ENCODE data around the gene NTN3.

The NTN3 gene

DNA sequence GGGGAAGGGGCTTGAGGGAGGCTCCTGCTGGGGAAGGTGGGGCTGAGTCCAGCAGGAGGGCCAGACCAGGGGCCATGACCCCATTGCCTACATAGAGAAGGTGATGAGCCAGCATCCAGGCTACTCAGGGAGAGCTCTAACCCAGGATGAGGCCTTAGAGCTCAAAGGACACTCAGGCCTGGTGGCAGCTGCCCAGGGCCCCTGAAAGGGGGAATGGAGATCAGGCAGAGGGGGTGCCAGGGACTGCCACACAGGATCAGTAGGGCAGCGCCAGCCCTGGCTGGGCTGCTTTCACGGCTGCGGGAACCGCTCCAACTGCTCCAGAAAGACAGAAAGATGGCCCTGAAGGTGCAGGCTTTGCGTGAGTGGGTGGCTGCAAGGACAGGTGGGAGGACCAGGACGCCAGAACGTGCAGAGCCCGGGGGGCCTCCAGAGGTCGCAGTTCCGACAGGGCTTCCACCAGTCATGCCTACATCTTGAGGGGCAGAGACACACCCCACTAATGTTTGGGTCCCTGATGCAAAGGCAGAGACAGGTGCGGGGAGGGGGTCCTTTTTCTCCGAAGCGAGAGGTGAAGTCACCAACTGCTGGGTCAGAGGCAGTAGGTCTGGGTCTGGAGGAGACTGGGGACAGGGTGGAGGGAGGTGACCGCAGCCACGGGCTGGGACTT, 41.8 kb downstream of the NTN3 start:
- ATAC-seq (replicated peaks; ENCODE audit: extremely low read depth, poor library complexity, severe bottlenecking): no peak
- H3K36me3 Mint-ChIP-seq (ENCODE audit: insufficient read depth): peaks cover 22% of the 10 kb centered on the region
- H3K27ac Mint-ChIP-seq (ENCODE audit: low read depth): peak overlapping the region; percentile 96
- peaks cover 52% of the 10 kb centered on the region for H3K4me1 Mint-ChIP-seq
- H3K4me3 Mint-ChIP-seq: peak overlapping the region; percentile 87
- no peak for DNase-seq (ENCODE audit: low spot score in 2 of 2)
- H3K9me3 Mint-ChIP-seq: no peaks in the 10 kb centered on the region
- no peaks in the 10 kb centered on the region for H3K27me3 Mint-ChIP-seq

DNA sequence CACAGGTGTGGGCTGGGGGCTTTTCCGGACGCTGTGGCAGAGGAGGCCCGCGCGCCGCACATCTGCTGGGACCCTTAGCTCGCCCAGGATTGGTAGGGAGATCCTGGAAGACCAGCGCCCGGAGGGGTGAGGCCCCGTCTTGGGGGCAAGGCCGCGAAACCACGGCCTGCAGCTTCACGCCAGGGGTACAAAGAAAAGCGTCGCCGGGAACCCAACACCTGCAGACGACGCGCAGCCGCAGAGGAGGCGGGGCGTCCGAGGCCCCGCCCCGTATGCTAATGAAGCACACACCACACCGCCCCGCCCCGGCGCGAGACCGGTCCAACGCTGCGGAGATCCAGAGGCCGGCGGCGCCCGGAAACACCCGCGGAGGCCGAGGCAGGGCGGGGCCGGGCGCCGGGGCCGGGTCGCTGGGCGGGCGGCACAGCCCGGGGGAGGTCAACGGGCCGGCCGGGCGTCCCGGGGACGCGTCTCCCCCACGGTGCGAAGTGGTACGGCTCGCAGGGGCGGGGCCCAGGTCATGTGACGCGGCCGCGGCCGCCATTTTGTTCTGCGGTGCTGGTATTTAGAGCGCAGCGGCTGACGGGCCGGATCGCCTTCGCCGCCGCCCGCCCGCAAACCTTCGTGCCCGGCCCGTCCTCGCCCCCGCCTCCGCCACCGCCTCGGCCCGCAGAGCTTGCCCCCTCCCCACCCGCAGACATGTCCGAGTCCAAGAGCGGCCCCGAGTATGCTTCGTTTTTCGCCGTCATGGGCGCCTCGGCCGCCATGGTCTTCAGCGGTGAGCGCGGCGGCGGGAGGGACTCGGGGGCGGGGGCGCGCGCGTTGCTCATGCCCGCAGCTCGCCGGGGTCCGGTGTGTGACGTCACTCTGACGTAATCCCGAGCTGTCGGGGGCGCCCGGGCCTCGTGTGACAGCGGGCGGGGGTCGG, 42.6 kb downstream of the NTN3 start, which contains the start of gene ATP6V0C:
TSS of gene ATP6V0C (plus strand) at position 548 of the 928 bp plus-strand sequence. CDS start at position 700, 152 bp downstream.
- peak; percentile 89 for DNase-seq (ENCODE audit: low spot score in 2 of 2)
- Mint-ChIP-seq H3K4me1 (peaks cover 59% of the 10 kb centered on the region), H3K36me3 (ENCODE audit: insufficient read depth) (peaks cover 22% of the 10 kb centered on the region), H3K27me3 (no peaks in the 10 kb centered on the region), H3K27ac (ENCODE audit: low read depth) (peak within 1 kb of the TSS; percentile 96), H3K9me3 (no peaks in the 10 kb centered on the region), H3K4me3 (peak within 1 kb of the TSS; percentile 87)
- peak; percentile 89 for ATAC-seq (replicated peaks; ENCODE audit: extremely low read depth, poor library complexity, severe bottlenecking)

GRCh38 chr16:2514333-2515179, 43.5 kb downstream of the NTN3 start:
- Mint-ChIP-seq H3K9me3 (no peaks in the 10 kb centered on the region), H3K27ac (ENCODE audit: low read depth) (peak overlapping the region; percentile 96), H3K36me3 (ENCODE audit: insufficient read depth) (peaks cover 25% of the 10 kb centered on the region), H3K4me3 (peak overlapping the region; percentile 87), H3K4me1 (peaks cover 66% of the 10 kb centered on the region), H3K27me3 (no peaks in the 10 kb centered on the region)
- DNase-seq (ENCODE audit: low spot score in 2 of 2): no peak
- ATAC-seq (replicated peaks; ENCODE audit: extremely low read depth, poor library complexity, severe bottlenecking): peak; percentile 2

DNA sequence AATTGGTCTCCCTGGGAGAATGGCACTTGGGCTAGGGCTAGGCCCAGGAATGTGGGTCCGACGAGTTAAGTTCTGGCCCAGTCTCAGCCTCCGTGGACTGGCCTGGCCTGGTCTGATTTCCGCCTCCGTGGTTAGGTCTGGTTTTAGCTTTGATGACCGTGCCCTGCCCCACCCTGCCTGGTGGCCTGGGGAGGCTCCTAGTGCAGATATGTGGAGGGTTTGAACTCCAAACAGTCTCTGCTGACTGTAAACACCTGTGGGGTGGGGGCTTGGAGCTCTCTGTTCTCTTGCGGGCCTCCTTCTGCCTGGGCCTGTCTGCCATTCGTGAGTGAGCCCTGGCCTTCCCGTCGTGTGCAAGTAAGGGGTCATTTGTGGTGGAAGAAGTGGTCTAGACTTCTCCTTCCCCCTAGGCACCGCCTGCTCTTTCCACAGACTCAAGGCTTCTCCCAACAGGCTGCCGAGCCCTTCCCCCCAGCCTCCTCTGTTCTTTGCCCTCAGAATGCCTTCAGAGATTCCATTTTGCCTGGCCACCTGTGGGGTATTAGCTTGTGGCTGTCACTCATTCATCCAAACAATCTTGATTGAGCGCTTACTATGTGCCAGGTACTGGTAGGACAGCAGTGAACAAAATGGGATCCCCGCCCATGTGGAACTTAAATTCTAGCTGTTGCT, 44.2 kb downstream of the NTN3 start:
- H3K4me3 Mint-ChIP-seq: peak overlapping the region; percentile 87
- H3K36me3 Mint-ChIP-seq (ENCODE audit: insufficient read depth): peaks cover 32% of the 10 kb centered on the region
- no peak for DNase-seq (ENCODE audit: low spot score in 2 of 2)
- H3K4me1 Mint-ChIP-seq: peaks cover 73% of the 10 kb centered on the region
- peak overlapping the region; percentile 96 for H3K27ac Mint-ChIP-seq (ENCODE audit: low read depth)
- no peak for ATAC-seq (replicated peaks; ENCODE audit: extremely low read depth, poor library complexity, severe bottlenecking)
- H3K9me3 Mint-ChIP-seq: no peaks in the 10 kb centered on the region
- H3K27me3 Mint-ChIP-seq: no peaks in the 10 kb centered on the region

GRCh38 chr16:2516391-2517240, 45.5 kb downstream of the NTN3 start:
- Mint-ChIP-seq H3K27ac (ENCODE audit: low read depth) (peak overlapping the region; percentile 96), H3K4me3 (peak overlapping the region; percentile 87), H3K36me3 (ENCODE audit: insufficient read depth) (peaks cover 41% of the 10 kb centered on the region), H3K4me1 (peaks cover 79% of the 10 kb centered on the region), H3K9me3 (no peaks in the 10 kb centered on the region), H3K27me3 (no peaks in the 10 kb centered on the region)
- ATAC-seq (replicated peaks; ENCODE audit: extremely low read depth, poor library complexity, severe bottlenecking) (no peak), DNase-seq (ENCODE audit: low spot score in 2 of 2) (no peak)

DNA sequence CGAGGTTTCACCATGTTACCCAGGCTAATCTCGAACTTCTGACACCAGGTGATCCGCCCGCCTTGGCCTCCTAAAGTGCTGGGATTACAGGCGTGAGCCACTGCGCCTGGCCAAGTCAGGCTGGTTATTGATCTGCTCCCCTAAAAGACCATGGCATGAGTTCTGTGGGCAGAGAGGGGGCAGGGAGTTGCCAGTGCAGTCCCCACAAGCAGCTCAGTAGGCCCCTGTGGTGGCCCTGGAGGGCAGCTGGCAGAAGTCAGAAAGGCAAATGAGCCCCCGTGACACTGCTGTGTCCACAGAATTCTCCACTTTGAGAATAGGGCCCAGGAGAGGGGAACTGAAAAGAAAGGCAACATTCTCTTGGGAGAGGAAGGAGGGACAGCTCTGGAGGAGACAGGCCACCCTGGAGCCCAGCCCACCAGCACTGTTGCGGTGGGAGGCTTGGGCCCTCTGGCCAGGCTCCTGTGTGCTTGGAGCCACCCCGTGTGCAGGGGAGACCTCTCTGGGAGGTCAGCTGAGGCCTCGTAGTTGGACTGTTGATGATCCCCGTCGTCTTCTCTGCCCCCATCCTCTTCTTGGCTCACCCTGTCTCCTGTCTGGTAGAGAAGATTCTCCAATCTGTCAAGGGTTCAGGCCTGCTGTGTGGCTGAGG, 47.0 kb downstream of the NTN3 start:
- Mint-ChIP-seq H3K27ac (ENCODE audit: low read depth) (peak overlapping the region; percentile 93), H3K4me1 (peaks cover 66% of the 10 kb centered on the region), H3K9me3 (no peaks in the 10 kb centered on the region), H3K4me3 (peak overlapping the region; percentile 87), H3K36me3 (ENCODE audit: insufficient read depth) (peaks cover 46% of the 10 kb centered on the region), H3K27me3 (no peaks in the 10 kb centered on the region)
- DNase-seq (ENCODE audit: low spot score in 2 of 2): no peak
- ATAC-seq (replicated peaks; ENCODE audit: extremely low read depth, poor library complexity, severe bottlenecking): no peak

DNA sequence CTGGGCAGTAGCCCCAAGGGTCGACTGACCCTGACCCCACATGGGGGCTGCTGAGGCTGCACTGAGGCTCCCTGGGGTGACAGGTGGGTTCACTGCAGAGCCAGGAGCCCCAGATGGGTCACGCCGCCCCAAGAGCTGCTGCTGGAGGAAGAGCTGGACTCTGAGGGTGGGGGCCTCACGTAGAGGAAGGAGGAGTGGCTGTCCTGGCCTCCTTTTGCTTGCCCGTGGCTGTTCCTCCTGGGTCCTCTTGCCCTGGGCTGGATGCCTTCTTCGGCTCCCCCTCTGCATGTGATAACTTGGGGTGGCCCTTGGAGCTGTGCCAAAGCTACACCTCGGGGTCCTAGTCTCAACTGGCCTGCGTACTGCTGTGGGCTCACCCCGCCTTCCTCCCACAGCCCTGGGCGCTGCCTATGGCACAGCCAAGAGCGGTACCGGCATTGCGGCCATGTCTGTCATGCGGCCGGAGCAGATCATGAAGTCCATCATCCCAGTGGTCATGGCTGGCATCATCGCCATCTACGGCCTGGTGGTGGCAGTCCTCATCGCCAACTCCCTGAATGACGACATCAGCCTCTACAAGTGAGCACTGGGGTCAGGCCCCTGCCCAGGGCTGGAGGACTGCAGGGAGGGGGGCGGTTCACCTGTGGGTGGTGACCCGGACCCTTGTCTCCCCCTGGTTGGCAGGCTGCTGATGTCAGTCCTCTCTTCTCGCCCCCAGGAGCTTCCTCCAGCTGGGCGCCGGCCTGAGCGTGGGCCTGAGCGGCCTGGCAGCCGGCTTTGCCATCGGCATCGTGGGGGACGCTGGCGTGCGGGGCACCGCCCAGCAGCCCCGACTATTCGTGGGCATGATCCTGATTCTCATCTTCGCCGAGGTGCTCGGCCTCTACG, 48.0 kb downstream of the NTN3 start:
- peak overlapping the region; percentile 79 for H3K4me3 Mint-ChIP-seq
- H3K9me3 Mint-ChIP-seq: no peaks in the 10 kb centered on the region
- peaks cover 67% of the 10 kb centered on the region for H3K4me1 Mint-ChIP-seq
- H3K27me3 Mint-ChIP-seq: no peaks in the 10 kb centered on the region
- no peak for ATAC-seq (replicated peaks; ENCODE audit: extremely low read depth, poor library complexity, severe bottlenecking)
- peak overlapping the region; percentile 93 for H3K27ac Mint-ChIP-seq (ENCODE audit: low read depth)
- peaks cover 43% of the 10 kb centered on the region for H3K36me3 Mint-ChIP-seq (ENCODE audit: insufficient read depth)
- no peak for DNase-seq (ENCODE audit: low spot score in 2 of 2)

DNA sequence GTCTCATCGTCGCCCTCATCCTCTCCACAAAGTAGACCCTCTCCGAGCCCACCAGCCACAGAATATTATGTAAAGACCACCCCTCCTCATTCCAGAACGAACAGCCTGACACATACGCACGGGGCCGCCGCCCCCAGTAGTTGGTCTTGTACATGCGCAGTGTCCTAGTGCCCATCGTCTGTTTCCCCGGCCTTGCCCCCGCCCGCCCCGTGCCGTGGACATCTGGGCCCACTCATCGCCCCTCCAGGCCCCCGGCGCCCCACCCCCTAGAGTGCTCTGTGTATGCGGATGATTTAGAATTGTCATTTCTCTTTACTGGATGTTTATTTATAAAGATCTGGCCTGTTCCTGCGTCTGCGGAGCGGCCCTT, 48.6 kb downstream of the NTN3 start:
- Mint-ChIP-seq H3K27ac (ENCODE audit: low read depth) (peak overlapping the region; percentile 93), H3K4me1 (peaks cover 71% of the 10 kb centered on the region), H3K9me3 (no peaks in the 10 kb centered on the region), H3K36me3 (ENCODE audit: insufficient read depth) (peaks cover 47% of the 10 kb centered on the region), H3K4me3 (peak overlapping the region; percentile 79), H3K27me3 (no peaks in the 10 kb centered on the region)
- ATAC-seq (replicated peaks; ENCODE audit: extremely low read depth, poor library complexity, severe bottlenecking) (no peak), DNase-seq (ENCODE audit: low spot score in 2 of 2) (no peak)

- Mint-ChIP-seq H3K27ac (ENCODE audit: low read depth) (peak within 1 kb of the TSS; percentile 93), H3K36me3 (ENCODE audit: insufficient read depth) (peaks cover 46% of the 10 kb centered on the region), H3K4me1 (peaks cover 65% of the 10 kb centered on the region), H3K9me3 (no peaks in the 10 kb centered on the region), H3K4me3 (peak within 1 kb of the TSS; percentile 79), H3K27me3 (no peaks in the 10 kb centered on the region)
- DNase-seq (ENCODE audit: low spot score in 2 of 2) (peak; percentile 85 to 87), ATAC-seq (replicated peaks; ENCODE audit: extremely low read depth, poor library complexity, severe bottlenecking) (peak; percentile 69)
These were observed 49.1 kb downstream of the NTN3 start, which contains the start of gene AMDHD2 for GRCh38 chr16:2520097-2520783. TSS of gene AMDHD2 (plus strand) at chr16:2520371. CDS start at chr16:2520459, 88 bp downstream.

All from central memory CD8-positive, alpha-beta T cell (primary cell).